ENCODE measurements around the gene AQP3.
"Not testable (repeated sequence)": the region's sequence is repeated elsewhere in the genome, so short reads cannot be mapped to it uniquely, and the experiment has no call there.

The AQP3 gene

DNA sequence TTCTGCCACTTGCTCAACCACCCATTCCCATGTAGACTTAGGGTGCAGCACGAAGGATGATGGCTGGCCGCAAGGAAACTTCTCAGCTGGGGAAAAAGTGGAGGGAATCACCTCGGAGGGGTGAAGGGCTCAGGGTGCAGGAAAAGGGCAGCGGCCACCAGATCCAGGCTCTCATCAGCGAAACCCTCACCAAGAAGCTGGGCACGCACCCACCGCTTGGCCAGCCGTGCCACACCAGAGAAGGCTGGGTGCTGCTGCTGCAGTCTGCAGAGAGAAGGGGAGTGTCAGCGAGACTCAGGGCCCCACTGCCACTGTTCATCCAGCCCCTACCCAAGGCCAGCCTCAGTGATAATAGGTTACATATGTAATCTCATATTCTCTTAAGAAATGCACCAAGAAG lies 17.7 kb upstream of the AQP3 start:
- no peak for DNase-seq (ENCODE audit: low spot score)

DNA sequence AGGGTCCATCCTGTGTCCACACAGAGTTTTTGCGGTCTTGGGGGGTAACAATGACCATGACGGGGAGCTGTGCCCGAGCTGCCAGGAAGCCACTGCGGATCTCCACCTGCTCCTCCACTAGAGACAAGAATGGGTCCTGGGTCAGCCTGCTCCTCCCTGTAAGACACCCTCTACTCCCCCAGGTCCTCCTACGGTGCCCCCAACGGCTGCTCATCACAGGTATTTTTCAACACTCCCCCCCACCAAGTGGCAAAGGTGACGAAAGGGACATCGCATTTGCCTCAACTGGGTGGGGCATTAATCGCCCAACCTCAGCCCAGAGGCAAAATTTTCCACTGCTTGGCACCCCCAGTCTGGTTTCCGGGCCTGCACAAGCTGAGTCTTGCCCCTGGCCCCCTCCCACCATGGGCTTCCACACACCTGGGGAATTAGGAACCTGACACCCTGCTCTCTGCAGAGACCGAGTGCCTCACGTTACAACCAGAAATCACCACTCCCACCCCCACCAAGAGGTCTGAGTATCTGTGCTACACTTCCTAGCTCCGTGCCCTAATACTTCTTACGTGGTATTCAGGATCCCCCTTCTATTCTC lies 16.7 kb upstream of the AQP3 start:
- DNase-seq (ENCODE audit: low spot score) = no peak

- DNase-seq (ENCODE audit: low spot score) = no peak
Measured at GRCh38 chr9:33463151-33463550, 15.8 kb upstream of the AQP3 start.

DNA sequence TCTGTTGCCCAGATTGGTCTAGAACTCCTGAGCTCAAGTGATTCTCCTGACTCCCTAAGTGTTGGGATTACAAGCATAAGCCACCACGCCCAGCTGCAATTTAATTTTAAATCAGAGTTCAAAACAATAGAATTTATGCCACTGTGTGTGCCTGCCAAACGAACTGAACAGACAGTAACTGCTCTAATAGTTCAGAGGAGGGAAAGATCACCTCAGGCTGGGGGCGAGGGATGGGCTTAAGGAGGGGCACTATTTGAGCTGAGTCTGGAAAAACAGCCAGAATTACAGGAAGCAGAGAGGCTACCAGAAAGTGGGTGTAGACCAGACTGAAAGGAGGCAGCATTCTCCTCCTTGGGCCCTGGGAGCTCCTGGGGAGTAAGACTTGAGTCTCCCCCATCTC lies 14.1 kb upstream of the AQP3 start:
- DNase-seq (ENCODE audit: low spot score) = no peak

GRCh38 chr9:33460854-33461253 lies 13.5 kb upstream of the AQP3 start:
- no peak for DNase-seq (ENCODE audit: low spot score)

DNA sequence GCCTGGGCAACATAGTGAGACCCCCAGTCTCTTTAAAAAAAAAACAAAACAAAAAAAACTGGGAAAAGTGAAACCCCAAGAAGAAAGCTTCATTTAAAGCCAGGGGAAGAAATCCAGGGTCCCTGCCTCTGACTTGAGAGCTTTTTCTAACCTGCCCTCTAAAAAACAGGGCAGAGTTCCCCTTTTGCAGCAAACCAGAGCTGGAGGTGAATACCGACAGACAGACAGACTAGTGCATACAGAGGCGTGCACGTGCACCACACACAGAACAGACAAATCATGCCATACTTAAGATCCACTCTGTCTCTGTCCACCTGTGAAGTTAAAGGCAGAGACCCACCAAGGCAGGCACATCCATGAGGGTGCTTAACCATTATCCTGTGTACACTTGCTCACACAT lies 11.7 kb upstream of the AQP3 start:
- DNase-seq (ENCODE audit: low spot score) = no peak

DNA sequence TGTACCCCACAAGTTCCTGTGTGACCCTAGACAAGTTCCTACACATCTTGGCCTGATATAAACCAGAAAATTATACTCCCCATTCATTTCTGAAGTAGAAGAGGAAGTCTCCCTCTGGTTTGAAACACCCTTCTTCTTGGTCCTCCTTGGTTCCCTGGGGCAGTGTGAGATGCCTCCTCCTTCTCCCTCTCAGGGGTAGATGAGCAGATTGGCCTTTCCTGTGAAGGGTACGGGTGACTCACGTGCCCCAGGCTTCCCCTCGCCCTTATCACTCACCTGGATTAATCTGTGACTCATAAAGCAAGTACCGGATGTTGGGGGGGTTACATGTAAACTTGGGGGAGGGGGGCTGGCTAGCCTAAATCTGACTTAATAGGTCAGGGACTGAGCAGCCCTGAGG lies 11.1 kb upstream of the AQP3 start:
- no peak for DNase-seq (ENCODE audit: low spot score)

DNA sequence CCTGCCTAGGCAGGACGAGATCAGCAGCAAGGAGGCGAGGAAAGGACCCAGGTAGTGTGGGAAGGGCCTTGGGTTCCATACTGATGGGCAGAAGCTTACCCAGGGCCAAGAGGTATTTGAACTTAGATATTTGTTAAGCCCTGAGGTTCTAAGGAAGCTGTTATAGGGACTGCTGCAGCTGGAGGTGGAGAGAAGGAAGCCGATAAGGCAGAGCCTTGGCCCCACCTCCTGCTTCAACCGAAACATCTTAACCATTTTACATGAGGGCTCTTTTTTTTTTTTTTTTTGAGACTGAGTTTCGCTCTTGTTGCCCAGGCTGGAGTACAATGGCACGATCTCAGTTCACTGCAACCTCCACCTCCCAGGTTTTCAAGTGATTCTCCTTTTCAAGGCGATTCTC lies 8.6 kb upstream of the AQP3 start:
- DNase-seq (ENCODE audit: low spot score) = no peak

GRCh38 chr9:33455456-33455855 lies 8.1 kb upstream of the AQP3 start:
- not testable (repeated sequence) for DNase-seq (ENCODE audit: low spot score)

DNA sequence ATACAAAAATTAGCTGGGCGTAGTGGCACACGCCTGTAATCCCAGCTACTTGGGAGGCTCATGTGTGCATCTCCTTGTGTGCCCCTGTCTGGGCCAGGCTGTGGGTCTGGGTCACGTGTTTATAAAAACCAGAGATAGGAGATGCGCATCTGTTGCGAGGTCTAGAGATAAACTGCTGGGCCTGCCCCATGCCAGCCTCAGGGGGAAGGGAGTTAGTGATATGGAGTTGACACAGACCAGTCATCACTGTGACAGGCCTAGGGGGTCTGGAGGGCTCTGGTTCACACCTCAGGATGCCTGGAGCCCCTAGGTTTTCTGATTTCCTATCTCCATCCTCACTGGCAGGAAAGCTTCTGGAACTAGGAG lies 7.3 kb upstream of the AQP3 start:
- DNase-seq (ENCODE audit: low spot score) = not testable (repeated sequence)

GRCh38 chr9:33453999-33454660 lies 6.7 kb upstream of the AQP3 start:
- no peak for DNase-seq (ENCODE audit: low spot score)

DNA sequence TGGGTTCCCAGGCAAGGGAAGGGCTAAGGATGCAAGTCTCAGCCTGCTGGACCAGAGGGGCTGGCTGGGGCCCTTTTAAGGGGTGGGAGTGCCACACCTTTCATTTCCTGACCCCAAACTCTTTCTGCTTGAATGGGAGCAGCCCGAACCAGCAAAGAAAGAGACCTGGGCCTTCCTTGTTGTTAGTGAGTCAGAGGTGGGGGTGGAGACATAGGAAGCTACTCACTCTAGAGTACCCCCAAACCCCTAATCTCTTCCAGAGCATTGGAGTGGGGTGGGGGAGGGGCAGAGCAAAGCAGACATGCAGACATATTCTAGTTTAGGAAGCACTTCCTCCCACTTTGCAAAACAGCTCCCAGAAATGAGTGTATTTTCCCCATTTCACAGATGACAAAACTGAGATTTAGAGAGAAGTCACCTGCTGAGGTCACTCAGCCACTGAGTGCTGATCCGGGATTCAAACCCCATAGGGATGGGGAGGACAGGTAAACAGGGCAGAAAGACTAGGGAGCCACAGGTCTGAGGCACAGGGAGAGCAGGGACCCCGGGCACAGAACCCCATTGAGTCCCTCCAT lies 6.0 kb upstream of the AQP3 start:
- no peak for DNase-seq (ENCODE audit: low spot score)

GRCh38 chr9:33452828-33453271 lies 5.5 kb upstream of the AQP3 start:
- peak; percentile 87 for DNase-seq (ENCODE audit: low spot score)

- no peak for DNase-seq (ENCODE audit: low spot score)
Measured at GRCh38 chr9:33450621-33451146, 3.3 kb upstream of the AQP3 start.

- no peak for DNase-seq (ENCODE audit: low spot score)
Measured at GRCh38 chr9:33449715-33450114, 2.3 kb upstream of the AQP3 start.

GRCh38 chr9:33447799-33448553 lies 583 bp upstream of the AQP3 start:
- DNase-seq (ENCODE audit: low spot score) = no peak

DNA sequence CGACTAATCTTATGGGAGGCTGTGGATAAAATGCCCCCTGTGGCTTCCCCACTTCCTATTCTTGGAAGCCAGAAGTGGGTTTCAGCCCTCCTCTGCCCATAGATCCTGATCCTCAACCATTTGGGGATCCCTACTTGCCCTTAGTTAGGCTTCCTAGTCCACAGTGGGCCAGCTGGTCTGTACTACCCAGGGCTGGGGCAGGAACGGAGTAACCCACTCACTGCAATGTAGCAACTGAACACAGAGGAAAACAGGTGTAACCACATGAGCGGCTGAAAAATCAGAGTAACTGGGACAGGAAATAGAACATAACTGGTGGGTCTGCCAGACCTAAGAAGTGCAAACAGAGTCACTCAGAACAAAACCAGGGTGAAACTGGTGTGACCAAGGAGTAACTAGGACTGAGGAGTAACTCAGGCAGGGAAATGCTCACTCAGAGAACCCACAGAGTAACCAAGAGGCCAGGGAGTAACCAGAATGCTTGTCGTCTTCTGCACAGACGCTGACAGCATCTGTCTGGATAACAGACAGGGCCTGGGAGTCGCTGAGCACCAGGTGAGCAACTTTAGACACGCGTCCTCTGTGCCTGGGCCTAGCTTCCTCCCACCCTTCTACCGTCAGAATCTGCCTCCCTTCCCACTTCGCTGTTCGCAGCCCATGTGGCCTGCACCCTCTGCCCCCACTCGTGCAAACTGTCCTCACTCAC lies 1.0 kb downstream of the AQP3 start:
- DNase-seq (ENCODE audit: low spot score) = no peak

DNA sequence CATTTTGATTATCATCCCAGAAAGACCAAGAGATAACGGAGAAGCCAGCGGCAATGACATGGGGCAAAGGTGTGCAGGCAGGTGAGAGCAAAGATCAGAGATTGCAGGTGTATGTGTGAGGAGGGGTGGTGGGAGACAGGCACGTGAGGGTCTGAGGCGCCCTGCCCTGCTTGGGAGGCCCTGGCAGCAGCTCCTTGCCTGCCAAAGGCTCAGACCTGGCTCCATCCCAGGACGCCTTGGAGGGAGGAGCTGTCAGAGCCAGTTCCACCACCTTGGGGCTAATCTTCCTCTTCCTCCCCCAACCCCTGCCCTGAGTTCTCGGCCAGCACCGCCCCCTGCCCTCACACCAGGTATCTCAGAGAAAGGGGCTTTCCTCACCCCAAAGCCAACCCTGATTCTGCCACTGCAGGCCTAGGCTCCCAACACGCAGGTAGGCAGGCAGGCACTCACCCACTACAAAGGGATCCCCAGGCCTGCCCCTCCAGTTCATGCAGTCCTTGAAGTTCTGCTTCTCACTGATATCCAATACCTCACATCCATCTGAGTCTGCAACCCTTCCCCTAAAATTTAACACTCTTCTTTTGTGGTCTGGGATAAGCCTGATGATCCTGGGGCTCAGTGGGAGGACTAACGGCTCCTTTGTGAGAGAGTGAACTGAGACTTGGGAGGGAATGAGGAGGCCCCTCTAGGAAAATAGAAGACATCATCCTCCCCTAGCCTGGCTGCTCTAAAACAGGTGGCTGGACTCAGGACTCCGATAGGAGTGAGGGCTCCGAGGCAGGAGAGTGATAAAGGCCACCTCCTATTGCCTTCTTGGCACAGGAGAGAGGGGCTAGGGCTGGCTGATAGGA lies 1.8 kb downstream of the AQP3 start:
- DNase-seq (ENCODE audit: low spot score) = no peak

DNA sequence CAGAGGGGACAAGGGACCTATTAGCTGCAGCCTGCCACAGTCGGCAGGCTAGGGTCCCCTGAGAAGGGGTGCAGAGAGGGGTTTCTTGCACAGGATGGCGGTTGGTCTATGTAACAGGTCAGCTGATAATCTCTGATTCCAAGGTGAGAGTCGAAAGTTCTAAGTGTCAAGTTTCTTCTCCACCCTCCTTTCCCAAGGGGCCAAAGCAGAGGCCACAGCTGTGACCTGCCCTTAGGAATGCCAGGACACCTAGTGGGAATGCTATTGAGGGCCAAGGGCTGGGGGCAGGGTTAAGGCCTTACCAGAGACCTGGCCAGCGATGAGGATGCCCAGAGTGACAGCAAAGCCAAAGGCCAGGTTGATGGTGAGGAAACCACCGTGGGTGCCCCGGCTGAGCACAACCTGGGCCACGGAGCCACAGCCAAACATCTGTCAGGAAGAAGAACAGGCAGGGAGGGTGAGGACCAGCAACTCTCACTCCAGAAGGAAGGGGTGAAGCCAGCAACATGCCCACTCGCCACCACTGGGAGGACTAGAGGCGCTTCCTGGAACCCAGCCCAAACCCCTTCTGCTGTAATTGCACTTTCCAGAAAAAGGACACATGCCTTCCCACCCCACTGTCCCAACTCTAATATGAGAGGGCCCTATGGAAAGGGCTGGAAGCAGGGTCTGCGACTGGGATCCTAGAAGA lies 3.8 kb downstream of the AQP3 start:
- no peak for DNase-seq (ENCODE audit: low spot score)

- no peak for DNase-seq (ENCODE audit: low spot score)
Measured at GRCh38 chr9:33443047-33443446, 4.3 kb downstream of the AQP3 start.

GRCh38 chr9:33442125-33442524 lies 5.3 kb downstream of the AQP3 start:
- DNase-seq (ENCODE audit: low spot score) = no peak

Data from COLO829 (cell line).